Measurements from ENCODE around the gene SLC30A2.

GRCh38 chr1:26009796-26010447, 36.0 kb downstream of the SLC30A2 start:
- TF ChIP-seq EZH2 (IDR thresholded peaks at IDR 0.05; ENCODE audit: borderline replicate concordance, insufficient read depth, low read length, poor library complexity, severe bottlenecking) (no peak), POLR2AphosphoS5 (IDR thresholded peaks at IDR 0.05) (no peak), SMC3 (conservative IDR thresholded peaks at IDR 0.05; ENCODE audit: poor library complexity) (peak; percentile 54)
- TF ChIP-seq, protein P1, sequence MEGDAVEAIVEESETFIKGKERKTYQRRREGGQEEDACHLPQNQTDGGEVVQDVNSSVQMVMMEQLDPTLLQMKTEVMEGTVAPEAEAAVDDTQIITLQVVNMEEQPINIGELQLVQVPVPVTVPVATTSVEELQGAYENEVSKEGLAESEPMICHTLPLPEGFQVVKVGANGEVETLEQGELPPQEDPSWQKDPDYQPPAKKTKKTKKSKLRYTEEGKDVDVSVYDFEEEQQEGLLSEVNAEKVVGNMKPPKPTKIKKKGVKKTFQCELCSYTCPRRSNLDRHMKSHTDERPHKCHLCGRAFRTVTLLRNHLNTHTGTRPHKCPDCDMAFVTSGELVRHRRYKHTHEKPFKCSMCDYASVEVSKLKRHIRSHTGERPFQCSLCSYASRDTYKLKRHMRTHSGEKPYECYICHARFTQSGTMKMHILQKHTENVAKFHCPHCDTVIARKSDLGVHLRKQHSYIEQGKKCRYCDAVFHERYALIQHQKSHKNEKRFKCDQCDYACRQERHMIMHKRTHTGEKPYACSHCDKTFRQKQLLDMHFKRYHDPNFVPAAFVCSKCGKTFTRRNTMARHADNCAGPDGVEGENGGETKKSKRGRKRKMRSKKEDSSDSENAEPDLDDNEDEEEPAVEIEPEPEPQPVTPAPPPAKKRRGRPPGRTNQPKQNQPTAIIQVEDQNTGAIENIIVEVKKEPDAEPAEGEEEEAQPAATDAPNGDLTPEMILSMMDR (IDR thresholded peaks at IDR 0.05; ENCODE audit: poor library complexity, severe bottlenecking) = peak; percentile 42
